ENCODE measurements around the gene ZNF469. TPM values are rescaled to one million over a fixed set of nuclear protein-coding genes. Genes with fewer than 3 reads are reported as not detected.

Gene ZNF469, protein sequence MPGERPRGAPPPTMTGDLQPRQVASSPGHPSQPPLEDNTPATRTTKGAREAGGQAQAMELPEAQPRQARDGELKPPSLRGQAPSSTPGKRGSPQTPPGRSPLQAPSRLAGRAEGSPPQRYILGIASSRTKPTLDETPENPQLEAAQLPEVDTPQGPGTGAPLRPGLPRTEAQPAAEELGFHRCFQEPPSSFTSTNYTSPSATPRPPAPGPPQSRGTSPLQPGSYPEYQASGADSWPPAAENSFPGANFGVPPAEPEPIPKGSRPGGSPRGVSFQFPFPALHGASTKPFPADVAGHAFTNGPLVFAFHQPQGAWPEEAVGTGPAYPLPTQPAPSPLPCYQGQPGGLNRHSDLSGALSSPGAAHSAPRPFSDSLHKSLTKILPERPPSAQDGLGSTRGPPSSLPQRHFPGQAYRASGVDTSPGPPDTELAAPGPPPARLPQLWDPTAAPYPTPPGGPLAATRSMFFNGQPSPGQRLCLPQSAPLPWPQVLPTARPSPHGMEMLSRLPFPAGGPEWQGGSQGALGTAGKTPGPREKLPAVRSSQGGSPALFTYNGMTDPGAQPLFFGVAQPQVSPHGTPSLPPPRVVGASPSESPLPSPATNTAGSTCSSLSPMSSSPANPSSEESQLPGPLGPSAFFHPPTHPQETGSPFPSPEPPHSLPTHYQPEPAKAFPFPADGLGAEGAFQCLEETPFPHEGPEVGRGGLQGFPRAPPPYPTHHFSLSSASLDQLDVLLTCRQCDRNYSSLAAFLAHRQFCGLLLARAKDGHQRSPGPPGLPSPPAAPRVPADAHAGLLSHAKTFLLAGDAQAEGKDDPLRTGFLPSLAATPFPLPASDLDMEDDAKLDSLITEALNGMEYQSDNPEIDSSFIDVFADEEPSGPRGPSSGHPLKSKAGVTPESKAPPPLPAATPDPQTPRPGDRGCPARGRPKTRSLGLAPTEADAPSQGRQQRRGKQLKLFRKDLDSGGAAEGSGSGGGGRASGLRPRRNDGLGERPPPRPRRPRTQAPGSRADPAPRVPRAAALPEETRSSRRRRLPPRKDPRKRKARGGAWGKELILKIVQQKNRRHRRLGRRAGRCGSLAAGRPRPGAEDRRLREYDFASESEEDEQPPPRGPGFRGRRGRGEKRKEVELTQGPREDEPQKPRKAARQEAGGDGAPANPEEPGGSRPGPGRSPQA (N-terminal part only)
- 0.43 and 1.5 TPM in 2 replicates for total RNA-seq (ENCODE audit: low replicate concordance)
- long read RNA-seq = 0 reads

DNA sequence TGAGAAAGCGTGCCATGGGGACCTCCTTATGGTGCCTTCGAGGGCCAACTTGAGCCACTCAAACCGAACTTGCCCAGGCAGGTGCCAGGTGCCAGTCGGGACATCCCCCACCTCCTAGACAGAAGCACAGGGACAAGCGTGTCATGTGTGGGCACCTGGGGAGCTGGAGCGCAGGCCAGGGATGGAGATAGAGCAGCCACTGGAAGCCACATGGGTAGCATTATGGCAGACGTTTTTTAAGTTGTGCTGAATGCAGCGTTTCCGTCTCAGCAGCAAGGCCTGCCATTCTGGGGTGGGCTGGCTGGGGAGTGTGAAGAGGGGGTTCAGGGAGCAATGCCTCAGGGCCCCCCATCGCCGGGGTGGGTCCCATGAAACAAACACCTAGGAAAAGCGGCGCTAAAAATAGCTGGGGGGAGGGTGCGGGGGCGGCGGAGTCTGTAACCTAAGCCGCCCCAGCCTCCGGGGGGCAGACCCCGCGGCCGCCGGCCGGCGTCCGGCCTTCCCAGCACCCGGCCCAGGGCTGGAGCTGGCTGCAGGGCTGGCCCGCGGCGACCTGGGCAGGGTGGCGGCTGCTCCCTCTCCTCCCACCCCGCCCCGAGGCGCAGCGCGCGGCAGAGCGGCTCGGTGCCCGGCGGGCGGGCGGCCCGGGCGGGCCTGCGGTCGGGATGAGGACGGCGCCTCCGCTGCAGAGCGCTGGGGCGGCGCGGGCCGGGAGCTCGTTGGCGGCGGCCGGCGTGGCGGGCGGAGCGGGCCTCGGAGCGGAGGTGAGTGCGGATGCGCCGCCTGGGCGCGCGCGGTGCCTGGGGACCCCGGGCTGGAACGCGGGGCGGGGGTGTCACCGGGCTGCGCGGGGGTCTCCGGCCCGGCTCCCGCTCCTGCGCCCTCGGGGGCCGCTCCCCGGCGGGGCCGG, at the start of gene ZNF469:
TSS of gene ZNF469 (plus strand) at position 469 of the 910 bp plus-strand sequence. CDS start 44,512 bp downstream, outside the sequence.
- H3K36me3 Mint-ChIP-seq = no peaks in the 10 kb centered on the region
- peak within 1 kb of the TSS; percentile 86 for H3K4me3 Mint-ChIP-seq
- peaks cover 6% of the 10 kb centered on the region for H3K4me1 Mint-ChIP-seq (ENCODE audit: unreplicated experiment)
- peaks cover 37% of the 10 kb centered on the region for H3K27me3 Mint-ChIP-seq
- no peaks in the 10 kb centered on the region for H3K9me3 Mint-ChIP-seq
- TF ChIP-seq, protein P1, sequence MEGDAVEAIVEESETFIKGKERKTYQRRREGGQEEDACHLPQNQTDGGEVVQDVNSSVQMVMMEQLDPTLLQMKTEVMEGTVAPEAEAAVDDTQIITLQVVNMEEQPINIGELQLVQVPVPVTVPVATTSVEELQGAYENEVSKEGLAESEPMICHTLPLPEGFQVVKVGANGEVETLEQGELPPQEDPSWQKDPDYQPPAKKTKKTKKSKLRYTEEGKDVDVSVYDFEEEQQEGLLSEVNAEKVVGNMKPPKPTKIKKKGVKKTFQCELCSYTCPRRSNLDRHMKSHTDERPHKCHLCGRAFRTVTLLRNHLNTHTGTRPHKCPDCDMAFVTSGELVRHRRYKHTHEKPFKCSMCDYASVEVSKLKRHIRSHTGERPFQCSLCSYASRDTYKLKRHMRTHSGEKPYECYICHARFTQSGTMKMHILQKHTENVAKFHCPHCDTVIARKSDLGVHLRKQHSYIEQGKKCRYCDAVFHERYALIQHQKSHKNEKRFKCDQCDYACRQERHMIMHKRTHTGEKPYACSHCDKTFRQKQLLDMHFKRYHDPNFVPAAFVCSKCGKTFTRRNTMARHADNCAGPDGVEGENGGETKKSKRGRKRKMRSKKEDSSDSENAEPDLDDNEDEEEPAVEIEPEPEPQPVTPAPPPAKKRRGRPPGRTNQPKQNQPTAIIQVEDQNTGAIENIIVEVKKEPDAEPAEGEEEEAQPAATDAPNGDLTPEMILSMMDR (conservative IDR thresholded peaks at IDR 0.05) = no peak
- no peak for DNase-seq (ENCODE audit: extremely low spot score, unreplicated experiment)
- H3K27ac Mint-ChIP-seq = no peak within 1 kb of the TSS

DNA sequence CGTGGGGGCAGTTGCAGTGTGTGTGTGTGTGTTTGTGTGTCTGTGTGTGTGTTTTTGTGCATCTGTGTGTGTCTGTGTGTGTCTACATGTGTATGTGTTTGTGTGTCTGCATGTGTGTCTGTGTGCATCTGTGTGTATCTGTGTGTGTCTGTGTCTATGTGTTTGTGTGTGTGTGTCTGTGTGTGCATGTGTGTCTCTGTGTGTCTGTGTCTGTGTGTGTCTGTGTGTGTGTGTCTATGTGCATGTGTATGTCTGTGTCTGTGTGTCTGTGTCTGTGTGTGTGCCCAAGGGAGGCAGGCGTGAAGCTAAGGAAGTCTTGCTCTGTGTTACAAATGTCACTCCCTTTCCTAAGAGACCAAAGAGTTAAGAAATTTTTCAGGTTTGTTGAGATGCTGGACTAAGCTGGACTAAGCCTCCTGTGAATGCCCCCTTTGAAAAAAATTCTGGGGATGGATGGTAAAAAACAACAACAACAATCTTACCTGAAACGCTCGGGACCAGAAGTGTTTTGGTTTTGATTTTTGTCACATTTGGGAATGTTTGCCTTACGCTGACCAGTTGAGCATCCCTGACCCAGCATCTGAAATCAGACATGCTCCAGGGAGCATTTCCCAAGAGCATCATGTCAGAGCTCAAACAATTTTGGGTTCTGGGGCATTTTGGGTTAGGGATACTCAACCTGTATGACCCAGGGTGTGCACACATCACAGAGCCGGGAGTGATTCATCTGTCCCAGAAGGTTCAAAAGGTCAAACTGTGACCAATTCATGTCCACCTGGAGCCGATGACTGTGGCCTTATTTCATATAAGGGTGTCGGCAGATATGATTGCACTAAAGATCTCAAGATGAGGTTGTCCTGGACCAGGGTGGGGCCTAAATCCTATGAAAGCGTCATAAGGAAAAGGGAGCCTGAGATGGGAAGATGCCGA, 48.6 kb upstream of the ZNF469 start:
- no peaks in the 10 kb centered on the region for H3K27me3 Mint-ChIP-seq
- no peaks in the 10 kb centered on the region for H3K4me1 Mint-ChIP-seq (ENCODE audit: unreplicated experiment)
- no peaks in the 10 kb centered on the region for H3K36me3 Mint-ChIP-seq
- H3K27ac Mint-ChIP-seq = peak overlapping the region; percentile 12
- DNase-seq (ENCODE audit: extremely low spot score, unreplicated experiment) = no peak
- H3K4me3 Mint-ChIP-seq = no peak overlapping the region
- TF ChIP-seq, protein P1 (conservative IDR thresholded peaks at IDR 0.05) = no peak
- no peaks in the 10 kb centered on the region for H3K9me3 Mint-ChIP-seq

DNA sequence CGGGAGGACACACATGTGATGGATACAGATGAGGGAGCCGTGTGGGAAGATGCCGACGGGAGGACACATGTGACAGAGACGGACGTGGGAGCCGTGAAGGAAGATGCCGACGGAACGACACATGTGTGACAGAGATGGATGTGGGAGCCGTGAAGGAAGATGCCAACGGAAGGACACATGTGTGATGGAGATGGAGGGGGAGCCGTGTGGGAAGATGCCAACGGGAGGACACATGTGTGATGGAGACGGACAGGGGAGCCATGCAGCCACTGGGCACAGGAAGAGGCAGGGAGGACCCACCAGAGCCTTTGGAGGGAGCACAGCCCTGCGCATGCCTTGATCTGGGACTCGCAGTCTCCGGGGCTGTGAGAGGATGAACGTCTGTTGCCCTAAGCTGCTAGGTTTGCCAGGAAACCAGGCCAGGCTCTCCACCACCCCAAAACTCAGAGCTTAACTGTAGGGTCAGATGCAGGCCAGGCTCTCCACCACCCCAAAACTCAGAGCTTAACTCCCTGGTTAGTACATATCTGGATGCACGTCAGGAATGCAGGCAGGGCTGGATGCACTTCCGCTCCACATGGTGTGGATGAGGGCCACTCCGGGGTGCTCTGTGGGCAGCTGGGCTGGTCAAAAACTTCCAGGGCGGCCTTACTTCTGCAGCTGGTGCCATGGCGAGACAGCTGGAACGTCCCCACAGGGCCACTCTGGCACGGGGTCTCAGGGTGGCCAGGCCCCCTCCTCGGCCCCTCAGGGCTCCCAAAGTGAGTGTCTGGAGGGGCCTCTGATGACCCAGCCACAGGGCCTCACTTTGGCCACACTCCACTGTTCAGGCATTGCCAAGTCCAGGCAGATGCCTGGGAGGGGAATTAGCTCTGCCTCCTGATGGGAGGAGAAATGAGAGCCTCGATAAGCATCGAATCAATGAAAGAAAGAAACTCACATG, 47.7 kb upstream of the ZNF469 start:
- Mint-ChIP-seq H3K27ac (no peak overlapping the region), H3K4me3 (no peak overlapping the region), H3K27me3 (no peaks in the 10 kb centered on the region), H3K36me3 (no peaks in the 10 kb centered on the region), H3K4me1 (ENCODE audit: unreplicated experiment) (no peaks in the 10 kb centered on the region), H3K9me3 (no peaks in the 10 kb centered on the region)
- TF ChIP-seq, protein P1 (conservative IDR thresholded peaks at IDR 0.05) = no peak
- no peak for DNase-seq (ENCODE audit: extremely low spot score, unreplicated experiment)

DNA sequence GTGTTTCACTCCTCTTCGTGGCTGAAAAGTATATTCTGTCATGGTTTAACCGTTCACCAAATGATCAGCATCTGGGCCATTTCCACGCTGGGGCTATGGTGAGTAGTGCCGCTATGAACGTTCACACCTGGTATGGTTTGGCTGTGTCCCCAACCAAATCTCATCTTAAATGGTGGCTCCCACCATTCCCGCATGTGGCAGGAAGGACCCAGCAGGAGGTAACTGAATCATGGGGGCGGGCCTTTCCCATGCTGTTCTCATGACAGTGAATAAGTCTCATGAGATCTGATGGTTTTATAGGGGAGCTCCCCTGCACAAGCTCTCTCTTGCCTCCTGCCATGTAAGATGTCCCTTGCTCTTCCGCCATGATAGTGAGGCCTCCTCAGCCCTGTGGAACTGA, 45.7 kb upstream of the ZNF469 start:
- Mint-ChIP-seq H3K4me1 (ENCODE audit: unreplicated experiment) (no peaks in the 10 kb centered on the region), H3K27ac (no peak overlapping the region), H3K27me3 (no peaks in the 10 kb centered on the region), H3K9me3 (no peaks in the 10 kb centered on the region), H3K4me3 (no peak overlapping the region), H3K36me3 (no peaks in the 10 kb centered on the region)
- no peak for DNase-seq (ENCODE audit: extremely low spot score, unreplicated experiment)
- TF ChIP-seq, protein P1 (conservative IDR thresholded peaks at IDR 0.05) = no peak
